GM18858 (cell line): ENCODE data around the gene PMAIP1.

Experiments used
- ATAC-seq: cut with Tn5 transposase; IDR thresholded peaks from one replicate; pipeline ENCODE4 v1.9.1; 2021; ENCODE audit not compliant: unreplicated experiment

The PMAIP1 gene

DNA sequence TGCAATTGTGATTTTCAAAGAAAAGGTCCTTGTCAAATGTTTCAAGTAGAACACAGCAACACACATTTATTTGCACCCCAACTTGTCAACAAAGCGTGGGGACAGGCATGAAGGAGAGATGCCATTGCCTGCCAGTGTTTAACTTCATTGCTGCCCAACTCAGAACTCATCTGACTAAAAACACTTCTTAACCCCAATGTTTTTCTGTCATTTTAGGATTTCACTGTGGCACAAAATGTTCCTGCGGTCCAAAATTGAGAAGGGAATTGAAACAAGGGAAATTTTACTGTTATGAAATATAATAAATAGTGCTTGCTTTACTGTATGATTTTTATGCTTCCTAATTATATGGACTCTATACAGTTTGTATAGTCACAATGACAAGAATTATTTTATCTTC, 45.7 kb downstream of the PMAIP1 start:
- no peak for ATAC-seq

- ATAC-seq = no peak
Measured at GRCh38 chr18:59950215-59950944, 50.6 kb downstream of the PMAIP1 start.

DNA sequence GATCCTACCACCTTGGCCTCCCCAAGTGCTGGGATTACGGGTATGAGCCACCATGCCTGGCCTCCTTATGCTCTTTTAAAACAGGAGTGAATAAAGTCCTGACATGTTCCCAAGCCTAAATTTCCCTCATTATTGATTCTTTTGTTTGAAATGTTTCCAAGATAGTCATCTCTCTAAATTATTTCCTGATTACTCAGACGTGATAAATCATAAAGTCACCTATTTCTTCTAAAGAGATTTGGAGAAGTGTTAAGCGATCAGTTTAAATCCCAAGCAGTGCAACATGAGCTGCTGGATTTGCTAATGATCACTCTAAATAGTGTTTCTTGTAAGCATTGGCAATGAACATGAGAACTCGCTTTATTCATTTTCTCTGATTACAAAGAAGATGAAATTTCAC, 51.8 kb downstream of the PMAIP1 start:
- ATAC-seq = no peak

- no peak for ATAC-seq
Measured at GRCh38 chr18:59952283-59953007, 52.6 kb downstream of the PMAIP1 start.
